Chondrocyte (in vitro differentiated cells): Measurements from ENCODE around the gene AMDHD2. TPM values are rescaled to one million over a fixed set of nuclear protein-coding genes. Genes with fewer than 3 reads are reported as not detected.
"Not testable (repeated sequence)": the region's sequence is repeated elsewhere in the genome, so short reads cannot be mapped to it uniquely, and the experiment has no call there.

Experiments
- DNase-seq: peaks from one replicate; pipeline ENCODE4 v3.0.0; 2021; ENCODE audit warnings: mixed read lengths, low spot score
- H3K27ac Mint-ChIP-seq: one replicate; pipeline ENCODE4 v1.8.0; 2021; ENCODE audit warnings: mild to moderate bottlenecking, moderate library complexity, mixed read lengths; ENCODE audit not compliant: unreplicated experiment
- H3K27me3 Mint-ChIP-seq: 2 replicates; pipeline ENCODE4 v1.8.0; 2021; ENCODE audit warnings: low read depth, mixed read lengths
- H3K36me3 Mint-ChIP-seq: 2 replicates; pipeline ENCODE4 v1.8.0; 2021; ENCODE audit warnings: low read depth, mixed read lengths
- H3K4me1 Mint-ChIP-seq: 2 replicates; pipeline ENCODE4 v1.8.0; 2021; ENCODE audit warnings: low read depth, mild to moderate bottlenecking, mixed read lengths
- H3K4me3 Mint-ChIP-seq: one replicate; pipeline ENCODE4 v1.8.0; 2021; ENCODE audit warnings: mild to moderate bottlenecking, moderate library complexity, mixed read lengths; ENCODE audit not compliant: unreplicated experiment
- H3K9me3 Mint-ChIP-seq: 2 replicates; pipeline ENCODE4 v1.8.0; 2021; ENCODE audit warnings: low read depth, mixed read lengths
- microRNA-seq: library from miRNA; unstranded; fragments of <30 nt; microRNA quantifications from one replicate; pipeline ENCODE4 v1.2.0, GENCODE V29; 2020; ENCODE audit warnings: borderline number of aligned reads
- total RNA-seq: library from RNA; stranded (reverse); gene quantifications from 3 replicates; pipeline ENCODE4 v1.2.1, GENCODE V29; 2021
- TF ChIP-seq, protein P1 (sequence below): fragments of 200-600 bp; sonication (generic); IDR thresholded peaks from 2 replicates; pipeline ENCODE4 v1.5.0; 2021; ENCODE audit warnings: antibody characterized with exemption, mild to moderate bottlenecking, moderate library complexity

The AMDHD2 gene
- total RNA-seq, 1 donor from 2014 or later: 37.0 TPM

DNA sequence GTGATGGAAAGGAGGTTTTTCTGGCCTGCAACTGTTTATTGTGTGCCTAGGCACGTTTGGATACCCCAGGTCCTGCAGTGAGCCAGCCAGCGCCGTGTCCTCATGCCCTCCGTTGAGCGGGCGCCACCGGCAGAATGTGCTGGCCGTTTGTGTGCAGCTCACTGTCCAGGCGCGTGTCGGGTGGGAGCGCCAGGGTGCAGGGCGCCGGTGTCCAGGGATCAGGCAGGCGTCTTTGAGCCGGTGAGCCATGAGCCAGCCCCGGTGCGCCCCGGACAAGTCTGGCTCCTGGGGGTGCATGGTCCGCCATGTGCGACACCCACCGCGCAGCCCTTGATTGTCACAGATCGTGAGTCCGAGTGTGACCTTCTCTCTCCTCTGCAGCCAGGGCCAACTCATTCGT is 56.9 kb downstream of the AMDHD2 start:
- H3K36me3 Mint-ChIP-seq, H3K4me3 Mint-ChIP-seq, H3K4me1 Mint-ChIP-seq, H3K27ac Mint-ChIP-seq, DNase-seq, H3K9me3 Mint-ChIP-seq, H3K27me3 Mint-ChIP-seq: not testable (repeated sequence)

DNA sequence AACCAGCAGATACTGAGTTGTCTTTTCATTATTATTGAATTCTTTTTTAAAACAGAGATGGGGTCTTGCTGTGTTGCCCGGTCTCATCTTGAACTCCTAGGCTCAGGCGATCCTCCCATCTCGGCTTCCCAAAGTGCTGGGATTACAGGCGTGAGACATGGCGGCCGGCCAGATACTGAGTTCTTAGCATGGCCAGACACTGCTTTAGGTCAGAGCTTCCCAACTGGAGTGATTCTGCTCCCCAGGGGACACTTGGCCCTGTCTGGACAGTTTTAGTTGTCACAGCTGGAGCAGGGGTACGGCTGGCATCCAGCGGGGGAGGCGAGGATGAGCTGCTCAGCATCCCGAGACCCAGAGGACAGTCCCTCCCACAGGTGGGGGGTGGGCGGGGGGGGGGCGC is 58.7 kb downstream of the AMDHD2 start:
- DNase-seq, H3K27me3 Mint-ChIP-seq, H3K9me3 Mint-ChIP-seq, H3K27ac Mint-ChIP-seq, H3K4me1 Mint-ChIP-seq, H3K36me3 Mint-ChIP-seq, H3K4me3 Mint-ChIP-seq: not testable (repeated sequence)

DNA sequence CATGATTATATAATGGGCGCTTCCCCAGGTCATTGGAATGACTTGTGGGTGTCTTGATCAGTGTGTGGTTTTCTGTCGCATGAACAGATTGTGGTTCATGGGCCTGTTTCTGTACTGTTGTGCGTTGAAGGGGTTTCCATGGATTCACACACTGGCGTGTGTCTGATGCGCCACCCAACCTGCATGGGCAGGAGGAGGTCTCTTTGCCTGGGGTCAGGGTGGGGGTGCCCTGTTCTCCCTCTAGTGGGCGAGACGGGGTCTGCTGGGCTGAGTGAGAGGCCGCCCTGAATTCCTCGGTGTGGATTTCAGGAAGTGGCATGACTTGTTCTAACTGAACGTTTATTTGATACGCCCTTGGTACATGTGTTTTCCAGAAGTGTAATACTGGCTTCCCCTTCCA is 60.0 kb downstream of the AMDHD2 start:
- not testable (repeated sequence) for DNase-seq, H3K9me3 Mint-ChIP-seq, H3K36me3 Mint-ChIP-seq, H3K4me1 Mint-ChIP-seq, H3K4me3 Mint-ChIP-seq, H3K27me3 Mint-ChIP-seq
- H3K27ac Mint-ChIP-seq: peak overlapping the region; percentile 61
- TF ChIP-seq, protein P1, sequence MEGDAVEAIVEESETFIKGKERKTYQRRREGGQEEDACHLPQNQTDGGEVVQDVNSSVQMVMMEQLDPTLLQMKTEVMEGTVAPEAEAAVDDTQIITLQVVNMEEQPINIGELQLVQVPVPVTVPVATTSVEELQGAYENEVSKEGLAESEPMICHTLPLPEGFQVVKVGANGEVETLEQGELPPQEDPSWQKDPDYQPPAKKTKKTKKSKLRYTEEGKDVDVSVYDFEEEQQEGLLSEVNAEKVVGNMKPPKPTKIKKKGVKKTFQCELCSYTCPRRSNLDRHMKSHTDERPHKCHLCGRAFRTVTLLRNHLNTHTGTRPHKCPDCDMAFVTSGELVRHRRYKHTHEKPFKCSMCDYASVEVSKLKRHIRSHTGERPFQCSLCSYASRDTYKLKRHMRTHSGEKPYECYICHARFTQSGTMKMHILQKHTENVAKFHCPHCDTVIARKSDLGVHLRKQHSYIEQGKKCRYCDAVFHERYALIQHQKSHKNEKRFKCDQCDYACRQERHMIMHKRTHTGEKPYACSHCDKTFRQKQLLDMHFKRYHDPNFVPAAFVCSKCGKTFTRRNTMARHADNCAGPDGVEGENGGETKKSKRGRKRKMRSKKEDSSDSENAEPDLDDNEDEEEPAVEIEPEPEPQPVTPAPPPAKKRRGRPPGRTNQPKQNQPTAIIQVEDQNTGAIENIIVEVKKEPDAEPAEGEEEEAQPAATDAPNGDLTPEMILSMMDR: peak; percentile 58

DNA sequence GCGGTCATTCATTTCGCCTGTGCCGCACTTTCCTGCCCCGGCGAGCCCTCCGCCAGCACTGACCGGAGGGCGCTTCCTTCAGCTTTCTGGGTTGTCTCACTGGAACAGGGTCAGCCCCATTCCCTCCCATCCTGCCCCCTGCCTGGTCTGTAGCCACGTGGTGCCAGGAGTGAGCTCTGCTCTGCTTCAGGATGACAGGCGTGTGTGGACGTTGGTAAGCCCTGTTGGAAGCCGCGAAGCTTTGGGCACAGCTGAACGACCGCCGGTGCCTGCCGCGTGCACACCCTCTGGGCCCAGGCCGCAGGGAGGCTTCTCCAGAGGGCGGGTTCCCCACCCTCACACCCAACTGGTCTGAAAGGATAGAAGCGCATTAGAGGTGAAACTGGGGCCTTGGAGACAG is 60.6 kb downstream of the AMDHD2 start:
- not testable (repeated sequence) for H3K27ac Mint-ChIP-seq, DNase-seq, H3K4me3 Mint-ChIP-seq, H3K27me3 Mint-ChIP-seq, H3K4me1 Mint-ChIP-seq, H3K9me3 Mint-ChIP-seq, H3K36me3 Mint-ChIP-seq

Small RNA genes lying within 50 kb of the gene (microRNA-seq; reads per million reads assigned to microRNA genes)
- 1.7 reads per million for gene MIR3178

Other genes with a start within 250 kb of the AMDHD2 start
- 16.3 to 27.3 TPM (median 26.0 TPM) in 3 replicates for gene ABCA3, start 179.6 kb upstream of the AMDHD2 start, total RNA-seq
- 4.9 to 7.7 TPM (median 7.6 TPM) in 3 replicates for gene CCNF, start 90.9 kb upstream of the AMDHD2 start, total RNA-seq
- gene TEDC2, start 60.3 kb upstream of the AMDHD2 start, total RNA-seq: 3.9 to 6.5 TPM (median 5.5 TPM) in 3 replicates
- gene NTN3, start 49.1 kb upstream of the AMDHD2 start, total RNA-seq: 1.5 to 2.1 TPM (median 1.8 TPM) in 3 replicates
- 17.9 to 19.6 TPM (median 18.7 TPM) in 3 replicates for gene TBC1D24, start 45.2 kb upstream of the AMDHD2 start, total RNA-seq
- gene ATP6V0C, start 6.4 kb upstream of the AMDHD2 start, total RNA-seq: 168 to 200 TPM (median 197 TPM) in 3 replicates
- gene CEMP1, start 11.0 kb downstream of the AMDHD2 start, total RNA-seq: not detected in 3 replicates
- gene PDPK1, start 17.6 kb downstream of the AMDHD2 start, total RNA-seq: 39.2 to 40.6 TPM (median 39.6 TPM) in 3 replicates
- gene KCTD5, start 162.2 kb downstream of the AMDHD2 start, total RNA-seq: 27.3 to 29.7 TPM (median 27.4 TPM) in 3 replicates
- 2.8 to 4.3 TPM (median 3.1 TPM) in 3 replicates for gene PRSS27, start 199.9 kb downstream of the AMDHD2 start, total RNA-seq
- gene SRRM2, start 232.3 kb downstream of the AMDHD2 start, total RNA-seq: 363 to 615 TPM (median 378 TPM) in 3 replicates